22Rv1 (cell line): ENCODE data around the gene DPP6.

Experiments
- ZFX ChIP-seq: fragments of 450-650 bp; IDR thresholded peaks from 2 replicates; pipeline ENCODE4 v1.6.1; 2017; ENCODE audit warnings: antibody characterized with exemption, borderline replicate concordance
- TF ChIP-seq, protein P1 (sequence below): fragments of 450-650 bp; IDR thresholded peaks from 2 replicates; pipeline ENCODE4 v1.5.1; 2017; ENCODE audit warnings: mild to moderate bottlenecking

DNA sequence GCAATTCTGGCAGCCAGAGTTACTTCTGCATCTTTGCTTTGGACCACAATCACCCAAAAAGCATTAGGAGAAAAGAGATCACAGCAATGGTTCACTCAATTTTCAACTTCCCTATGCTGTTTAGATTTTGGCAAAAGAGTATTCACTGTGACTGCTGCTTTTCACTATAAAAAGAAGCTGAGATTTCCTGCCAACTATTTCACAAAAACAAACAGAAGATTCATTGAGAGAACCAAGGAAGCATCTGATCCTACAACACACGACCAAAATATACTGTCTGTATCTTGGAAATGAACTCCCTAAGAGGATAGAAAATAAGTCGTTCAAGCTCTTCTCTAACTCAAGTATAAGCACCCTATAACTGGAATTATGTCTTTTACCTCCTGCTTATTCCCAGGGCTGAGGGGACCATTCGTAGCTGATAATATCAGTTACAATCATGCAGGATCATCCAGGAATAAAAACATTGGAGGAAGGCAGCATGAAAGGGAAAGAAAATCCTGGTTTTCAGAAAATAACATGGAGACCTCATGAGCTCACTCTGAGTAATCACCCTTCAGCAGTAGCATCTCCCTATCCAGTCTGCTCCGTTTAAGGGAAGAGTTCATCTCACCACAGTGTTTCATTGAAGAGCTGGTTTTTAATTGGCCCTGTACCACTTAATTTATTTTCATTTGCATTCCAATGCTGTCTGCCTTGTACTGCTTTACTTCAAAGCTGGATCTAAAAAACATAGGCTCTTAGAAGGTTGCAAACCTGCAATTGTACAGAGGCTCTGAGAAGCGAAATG, 694.6 kb downstream of the DPP6 start:
- TF ChIP-seq, protein P1, sequence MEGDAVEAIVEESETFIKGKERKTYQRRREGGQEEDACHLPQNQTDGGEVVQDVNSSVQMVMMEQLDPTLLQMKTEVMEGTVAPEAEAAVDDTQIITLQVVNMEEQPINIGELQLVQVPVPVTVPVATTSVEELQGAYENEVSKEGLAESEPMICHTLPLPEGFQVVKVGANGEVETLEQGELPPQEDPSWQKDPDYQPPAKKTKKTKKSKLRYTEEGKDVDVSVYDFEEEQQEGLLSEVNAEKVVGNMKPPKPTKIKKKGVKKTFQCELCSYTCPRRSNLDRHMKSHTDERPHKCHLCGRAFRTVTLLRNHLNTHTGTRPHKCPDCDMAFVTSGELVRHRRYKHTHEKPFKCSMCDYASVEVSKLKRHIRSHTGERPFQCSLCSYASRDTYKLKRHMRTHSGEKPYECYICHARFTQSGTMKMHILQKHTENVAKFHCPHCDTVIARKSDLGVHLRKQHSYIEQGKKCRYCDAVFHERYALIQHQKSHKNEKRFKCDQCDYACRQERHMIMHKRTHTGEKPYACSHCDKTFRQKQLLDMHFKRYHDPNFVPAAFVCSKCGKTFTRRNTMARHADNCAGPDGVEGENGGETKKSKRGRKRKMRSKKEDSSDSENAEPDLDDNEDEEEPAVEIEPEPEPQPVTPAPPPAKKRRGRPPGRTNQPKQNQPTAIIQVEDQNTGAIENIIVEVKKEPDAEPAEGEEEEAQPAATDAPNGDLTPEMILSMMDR, result no peak
- no peak for TF ChIP-seq ZFX
